Daoy (cell line): ENCODE results near the gene GRB10. TPM values are rescaled to one million over a fixed set of nuclear protein-coding genes. Genes with fewer than 3 reads are reported as not detected.

Experiments used
- DNase-seq: peaks from one replicate; pipeline ENCODE4 v3.0.0-alpha.2; 2015; ENCODE audit warnings: low read depth
- total RNA-seq: library from RNA; depleted of rRNA; stranded (reverse); fragments of >200 nt; shearing (Covaris generic); gene quantifications from 2 replicates; pipeline ENCODE4 v1.2.3, GENCODE V29; 2014

Gene GRB10
- total RNA-seq, 1 experiment from 2014 or later = 66.3 TPM

- no peak for DNase-seq
These were observed 170.0 kb downstream of the GRB10 start for GRCh38 chr7:50612704-50613103.

GRCh38 chr7:50610521-50611277 is 172.0 kb downstream of the GRB10 start:
- peak; percentile 83 for DNase-seq

DNA sequence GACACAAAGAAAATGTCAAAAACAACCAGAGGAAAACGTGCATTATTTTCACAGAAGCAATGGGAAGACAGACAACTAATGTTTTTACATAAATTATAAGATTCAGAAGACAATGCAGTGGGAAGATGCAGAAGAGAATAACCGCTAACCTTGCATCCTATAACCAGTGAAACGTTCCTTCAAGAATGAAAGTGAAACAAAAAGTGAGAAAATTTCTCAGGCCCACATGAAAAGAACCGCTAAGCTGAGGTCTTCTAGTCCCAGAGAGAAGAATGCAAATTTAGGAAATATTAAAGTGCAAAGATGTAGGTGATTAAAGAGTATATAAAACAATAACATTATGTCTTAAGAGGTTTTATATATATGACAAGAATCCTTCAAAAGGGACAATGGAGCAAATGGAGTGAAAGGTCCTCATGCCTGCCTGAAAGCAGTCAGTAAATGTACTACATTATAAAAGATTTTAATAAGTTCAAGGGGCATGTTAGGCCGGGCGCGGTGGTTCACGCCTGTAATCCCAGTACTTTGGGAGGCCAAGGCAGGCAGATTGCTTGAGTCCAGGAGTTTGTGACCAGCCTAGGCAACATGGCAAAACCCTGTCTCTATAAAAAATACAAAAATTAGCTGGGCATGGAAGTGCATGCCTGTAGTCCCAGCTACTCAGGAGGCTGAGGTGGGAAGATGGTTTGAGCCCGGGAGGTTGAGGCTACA is 174.3 kb downstream of the GRB10 start:
- DNase-seq = no peak

GRCh38 chr7:50607524-50608125 is 175.1 kb downstream of the GRB10 start:
- DNase-seq = no peak

DNA sequence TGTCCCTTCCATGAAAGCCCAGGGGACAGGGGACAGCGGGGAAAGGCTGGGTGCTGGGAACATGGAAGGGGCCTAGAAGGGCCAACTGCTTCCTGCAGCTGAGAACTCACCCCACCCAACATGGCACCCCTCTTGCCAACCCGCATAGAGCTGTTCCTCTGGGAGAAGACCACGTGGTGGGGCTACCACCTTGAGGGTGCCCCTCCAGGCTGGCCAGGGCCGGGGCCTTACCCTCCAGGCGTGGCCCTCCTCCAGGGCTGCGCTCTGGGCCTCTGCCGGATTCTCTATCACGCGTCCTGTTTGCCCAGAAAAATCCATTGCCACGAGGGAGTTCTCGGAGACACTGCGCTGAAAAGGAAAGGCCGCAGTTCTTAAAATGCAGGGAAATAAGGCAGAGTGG is 177.6 kb downstream of the GRB10 start:
- no peak for DNase-seq

DNA sequence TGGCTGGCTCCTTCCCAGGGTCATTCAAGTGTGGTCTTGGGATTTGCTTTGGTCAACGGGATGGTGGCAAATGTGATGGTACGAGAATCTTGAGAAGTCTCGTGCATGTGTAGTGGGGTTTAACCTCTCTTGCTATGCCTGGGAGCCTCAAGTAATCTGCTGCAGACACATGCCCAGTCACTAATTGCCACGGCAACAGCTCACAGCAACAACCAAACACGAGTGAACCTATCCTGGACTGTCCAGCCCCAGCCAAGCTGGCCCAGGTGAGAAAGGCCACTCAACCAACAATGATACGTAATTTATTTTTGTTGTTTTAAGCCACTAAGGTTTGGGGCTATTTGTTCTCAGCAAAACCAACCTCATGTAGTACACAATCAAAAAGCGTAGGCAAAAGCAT is 179.4 kb downstream of the GRB10 start:
- DNase-seq = no peak

DNA sequence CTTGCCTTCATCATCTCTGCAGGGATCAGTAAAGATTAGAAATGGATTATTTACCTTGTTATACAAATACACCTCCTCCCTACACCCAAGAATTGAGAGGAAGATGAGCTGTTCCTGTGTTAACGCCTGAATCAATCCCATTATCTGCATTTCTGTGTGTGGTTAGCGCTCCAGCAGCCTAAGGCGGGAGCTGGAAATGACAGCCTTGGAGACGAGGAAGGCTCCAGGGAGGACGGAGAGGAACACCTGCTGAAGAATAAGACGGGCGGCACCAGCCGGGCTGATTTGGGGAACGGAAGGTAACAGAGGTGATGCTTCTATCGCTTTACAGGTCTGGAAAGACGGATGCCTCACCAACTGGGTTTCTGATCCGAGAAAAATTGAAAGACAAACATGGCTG is 183.3 kb downstream of the GRB10 start:
- no peak for DNase-seq

DNA sequence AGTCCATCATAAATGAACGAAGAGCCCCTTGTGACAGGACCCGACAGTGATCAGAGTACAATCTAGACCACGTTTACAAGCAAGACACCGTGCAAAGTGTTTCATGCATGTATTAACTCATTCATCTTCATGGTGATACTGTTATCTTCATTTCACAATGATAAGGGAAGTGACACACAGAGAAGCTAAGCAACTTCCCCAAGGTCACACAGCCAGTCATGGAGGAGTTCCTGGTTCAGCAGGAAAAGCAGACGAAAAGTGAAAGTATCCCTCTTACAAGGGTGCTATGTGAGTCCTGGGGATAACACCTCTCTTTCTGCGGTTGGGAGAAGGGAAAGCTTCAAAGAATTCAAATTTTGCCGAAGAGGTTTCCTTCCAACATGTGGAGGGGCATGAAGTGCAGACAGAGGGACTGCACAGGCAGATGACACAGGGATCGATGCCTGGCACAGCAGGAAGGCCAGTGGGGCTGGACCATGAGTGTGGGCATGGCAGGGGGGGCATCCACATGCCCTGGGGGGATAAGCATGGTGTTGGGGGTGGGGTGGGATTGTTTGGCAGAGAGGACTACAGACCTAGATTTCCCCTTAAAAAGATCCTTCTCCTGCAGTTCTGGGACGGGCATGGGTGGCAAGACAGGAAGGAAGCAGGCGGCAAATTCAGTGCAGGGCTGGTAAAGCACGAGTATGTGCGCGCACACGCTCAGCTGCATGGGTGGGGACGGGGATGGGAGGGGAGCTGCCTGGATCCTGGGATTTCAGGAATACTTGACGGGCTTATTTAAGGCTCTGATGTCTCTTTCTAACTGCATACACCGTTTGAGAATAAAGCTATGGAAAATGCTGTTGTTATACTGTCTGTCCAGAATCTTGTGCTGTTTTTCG is 184.0 kb downstream of the GRB10 start:
- DNase-seq = no peak

- no peak for DNase-seq
These were observed 186.2 kb downstream of the GRB10 start for GRCh38 chr7:50596484-50596883.

DNA sequence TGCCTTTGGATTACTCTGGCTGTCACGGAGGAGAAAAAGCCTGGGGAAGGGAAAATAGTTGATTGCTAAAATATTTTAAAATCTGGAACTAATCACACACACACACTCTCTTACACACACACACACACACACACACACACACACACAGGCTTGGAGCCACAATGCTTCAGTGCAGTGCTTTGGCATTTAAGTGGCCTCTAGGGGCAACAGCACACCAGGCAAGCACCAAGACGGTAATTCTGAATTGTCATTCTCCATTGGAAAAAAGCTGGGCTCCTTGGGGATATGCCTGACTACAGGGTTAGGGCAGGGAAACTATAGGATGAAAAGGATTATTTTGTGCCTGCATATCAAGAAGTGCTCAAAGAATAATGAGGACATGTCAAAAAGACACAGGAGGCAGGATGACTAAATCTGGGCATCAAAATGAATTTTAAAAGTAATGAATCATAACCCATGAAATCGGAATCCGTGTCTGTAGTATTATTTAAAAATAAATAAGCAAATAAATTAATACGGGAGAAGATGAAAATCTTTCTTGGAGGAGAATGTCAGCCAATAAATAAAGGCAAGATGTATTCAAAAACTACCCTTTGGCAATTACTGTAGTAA is 187.1 kb downstream of the GRB10 start:
- peak; percentile 44 for DNase-seq

- no peak for DNase-seq
These were observed 187.8 kb downstream of the GRB10 start for GRCh38 chr7:50594734-50595485.

- no peak for DNase-seq
These were observed 188.6 kb downstream of the GRB10 start for GRCh38 chr7:50594136-50594535.

- DNase-seq = no peak
These were observed 189.8 kb downstream of the GRB10 start for GRCh38 chr7:50592940-50593339.

DNA sequence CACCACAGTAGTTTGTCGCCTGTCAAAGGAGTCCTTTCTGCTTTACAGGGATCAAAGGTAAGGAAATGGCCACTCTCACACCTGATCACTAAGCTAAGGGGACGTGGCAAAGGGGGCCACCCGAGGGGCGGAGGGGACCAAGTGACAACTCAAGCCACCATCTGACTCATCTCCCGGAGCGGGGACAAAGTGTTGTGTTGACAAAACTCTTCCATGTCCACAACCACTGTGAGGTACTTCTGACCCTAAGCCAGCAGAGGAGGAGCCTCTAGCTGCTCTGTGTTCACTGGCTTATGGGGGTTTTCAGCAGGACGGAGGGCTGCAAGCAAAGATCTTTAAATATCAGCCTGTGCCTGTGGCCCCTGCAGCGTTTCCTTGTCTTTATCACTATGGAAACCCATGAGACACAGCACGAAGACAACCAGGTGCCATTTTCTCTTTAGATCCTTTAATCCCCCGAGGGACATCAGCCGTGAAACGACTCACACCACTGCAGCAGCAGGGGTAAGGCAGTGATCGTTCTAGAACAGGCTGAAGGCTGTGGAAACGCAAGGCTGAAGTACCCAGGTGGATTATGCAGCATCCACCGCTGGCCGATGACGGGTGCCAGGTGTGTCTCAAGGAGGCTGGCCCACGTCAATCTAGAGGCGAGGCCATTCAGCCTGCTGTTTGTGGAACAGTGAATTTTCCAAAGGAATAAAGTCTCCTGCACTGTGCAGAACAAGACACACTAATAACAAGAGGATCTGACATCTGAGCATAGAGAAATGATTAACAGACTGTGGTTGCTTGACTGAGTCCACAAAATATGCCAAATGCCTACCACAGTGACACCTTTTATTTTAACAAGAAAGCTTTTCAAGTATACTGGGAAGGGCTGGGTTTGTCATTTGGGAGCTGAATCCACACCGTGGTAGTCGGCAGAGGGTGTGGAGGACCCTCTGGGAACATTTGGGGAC is 190.9 kb downstream of the GRB10 start:
- DNase-seq = no peak

GRCh38 chr7:50591098-50591479 is 191.6 kb downstream of the GRB10 start:
- DNase-seq = no peak

DNA sequence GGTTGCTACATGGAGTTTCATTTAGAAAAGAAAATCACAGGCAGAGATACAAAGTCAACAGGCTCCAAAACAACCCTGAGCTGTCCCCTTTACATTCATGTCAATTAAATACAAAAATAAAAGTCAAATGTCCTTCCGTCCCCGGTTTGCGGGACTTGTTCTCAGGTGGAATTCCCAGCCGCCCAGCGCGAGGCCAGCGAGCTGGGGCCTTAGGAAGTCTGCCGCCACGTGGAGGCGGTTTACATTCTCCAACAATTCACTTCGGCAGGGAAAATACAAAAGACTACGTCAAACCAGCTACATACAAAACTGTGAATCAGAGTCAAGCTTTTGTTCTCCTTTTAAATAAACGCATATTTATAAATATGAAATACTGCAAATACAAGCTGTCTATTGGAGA is 192.2 kb downstream of the GRB10 start:
- no peak for DNase-seq

DNA sequence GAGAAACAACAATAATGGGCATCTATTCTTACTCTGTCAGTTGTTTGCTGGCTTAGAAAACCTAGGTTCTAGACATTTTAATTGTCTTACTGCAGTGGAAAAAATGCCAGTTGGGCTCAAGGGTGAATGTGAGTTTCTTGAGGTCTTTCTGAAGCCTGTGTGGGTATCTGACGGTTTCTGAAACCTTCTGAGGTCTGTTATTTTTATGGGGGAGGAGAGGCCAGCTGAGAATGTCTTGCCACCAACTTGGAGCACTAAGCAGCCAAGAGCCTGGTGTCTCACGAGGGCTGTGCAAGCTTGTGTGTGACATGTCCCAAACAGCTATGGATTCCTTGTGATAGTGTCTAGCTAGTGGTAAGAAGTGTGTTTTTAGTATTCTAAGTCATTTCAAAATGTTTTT is 193.3 kb downstream of the GRB10 start:
- DNase-seq = no peak

DNA sequence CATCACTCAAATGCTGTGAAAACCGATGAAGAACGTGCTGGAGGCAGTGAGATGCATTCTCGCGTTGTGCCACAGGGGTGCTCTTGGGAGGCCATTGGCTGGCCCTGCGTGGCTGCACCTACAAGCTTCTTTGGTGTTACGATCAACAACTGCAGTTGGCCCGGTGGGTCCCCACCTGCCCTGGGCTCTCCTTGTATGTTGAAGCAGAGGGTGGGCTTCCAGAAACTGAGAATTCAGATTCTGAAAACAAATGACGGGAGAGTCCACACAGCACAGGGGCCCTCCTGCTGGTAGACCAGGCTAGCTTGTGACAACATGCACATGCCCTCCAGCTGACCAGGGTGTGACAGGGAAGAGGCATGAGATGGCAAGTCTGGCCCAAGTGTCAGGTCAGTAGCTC is 193.8 kb downstream of the GRB10 start:
- no peak for DNase-seq

- DNase-seq = no peak
These were observed 195.0 kb downstream of the GRB10 start for GRCh38 chr7:50587737-50588136.
